SK-N-SH (cell line): ENCODE data around the gene CEL. TPM values are rescaled to one million over a fixed set of nuclear protein-coding genes. Genes with fewer than 3 reads are reported as not detected.

Experiments used
- CTCF ChIA-PET: fragments of 300-600, 350-600 bp; formaldehyde crosslinking; extraction: SDS; loops from one replicate; lab custom pipeline; 2021; lab: Yijun Ruan, JAX
- POLR2A ChIA-PET: fragments of 350-600 bp; sonication (Branson Sonifier 250); formaldehyde crosslinking; extraction: SDS; loops from one replicate; lab custom pipeline; 2020; ENCODE audit warnings: antibody characterized with exemption, inconsistent platforms; lab: Yijun Ruan, JAX
- DNase-seq: peaks from one replicate; pipeline ENCODE4 v3.0.0; 2012
- H2AFZ ChIP-seq: fragments of 200-600 bp; sonication (generic); 2 replicates; pipeline ENCODE4 v1.8.1; 2016; ENCODE audit warnings: antibody characterized with exemption, mild to moderate bottlenecking, low read depth
- H3F3A ChIP-seq: fragments of 200-600 bp; sonication (generic); replicated peaks from 2 replicates; pipeline ENCODE3; 2016; ENCODE audit warnings: antibody characterized with exemption, mild to moderate bottlenecking; ENCODE audit not compliant: insufficient read depth
- H3K27ac ChIP-seq, 2 experiments: fragments of 200-500 bp in 1 of 2; fragments of 200-600 bp in 1 of 2; sonication (Bioruptor generic) in 1 of 2; sonication (generic), shearing (Covaris generic) in 1 of 2; 2 replicates each; pipeline versions ENCODE4 v1.5.1 to v1.6.1; 2014 to 2016; ENCODE audit warnings: low read depth in 2 of 2, inconsistent platforms in 1 of 2, low read length in 1 of 2, mild to moderate bottlenecking in 1 of 2, mixed read lengths in 1 of 2
- H3K27me3 ChIP-seq: fragments of 200-600 bp; sonication (generic), shearing (Covaris generic); 2 replicates; pipeline ENCODE4 v1.6.1; 2016; ENCODE audit warnings: mixed run types; ENCODE audit not compliant: insufficient read depth
- H3K36me3 ChIP-seq, 2 experiments: fragments of 200-500 bp in 1 of 2; fragments of 200-600 bp in 1 of 2; sonication (Bioruptor generic) in 1 of 2; sonication (generic) in 1 of 2; replicated peaks in 1 of 2; 2 replicates each; pipeline versions ENCODE3 to v1.5.1; 2014 to 2016; ENCODE audit warnings: low read length in 1 of 2, mild to moderate bottlenecking in 1 of 2; ENCODE audit not compliant: insufficient read depth in 2 of 2, control insufficient read depth in 1 of 2
- H3K4me1 ChIP-seq, 2 experiments: fragments of 200-500 bp in 1 of 2; fragments of 200-600 bp in 1 of 2; sonication (Bioruptor generic) in 1 of 2; sonication (generic), shearing (Covaris generic) in 1 of 2; 2 replicates each; pipeline versions ENCODE4 v1.5.1 to v1.6.1; 2014 to 2016; ENCODE audit warnings: low read depth in 1 of 2, low read length in 1 of 2, mixed run types in 1 of 2; ENCODE audit not compliant: insufficient read depth in 2 of 2, control insufficient read depth in 1 of 2
- H3K4me2 ChIP-seq: fragments of 200-600 bp; sonication (generic), shearing (Covaris generic); 2 replicates; pipeline ENCODE4 v1.6.1; 2017; ENCODE audit warnings: mixed run types
- H3K4me3 ChIP-seq, 2 experiments: fragments of 200-500 bp in 1 of 2; fragments of 200-600 bp in 1 of 2; sonication (Bioruptor generic) in 1 of 2; sonication (generic), shearing (Covaris generic) in 1 of 2; 2 replicates each; pipeline versions ENCODE4 v1.5.1 to v1.8.1; 2014 to 2016; ENCODE audit warnings: low read depth in 2 of 2, inconsistent platforms in 1 of 2, low read length in 1 of 2, mild to moderate bottlenecking in 1 of 2, mixed read lengths in 1 of 2, moderate library complexity in 1 of 2
- H3K79me2 ChIP-seq: fragments of 200-600 bp; sonication (generic); 2 replicates; pipeline ENCODE4 v1.8.1; 2017; ENCODE audit warnings: mild to moderate bottlenecking; ENCODE audit not compliant: insufficient read depth
- H3K9ac ChIP-seq: fragments of 200-600 bp; sonication (generic); 2 replicates; pipeline ENCODE4 v1.6.1; 2017; ENCODE audit warnings: mixed run types
- H3K9me2 ChIP-seq: fragments of 200-600 bp; sonication (generic); 2 replicates; pipeline ENCODE4 v1.6.1; 2017; ENCODE audit warnings: mixed run types
- H3K9me3 ChIP-seq: fragments of 200-600 bp; sonication (generic); 2 replicates; pipeline ENCODE4 v1.6.1; 2017; ENCODE audit warnings: mixed run types, mild to moderate bottlenecking, moderate library complexity
- H4K20me1 ChIP-seq: fragments of 200-600 bp; sonication (generic); 2 replicates; pipeline ENCODE4 v1.6.1; 2017; ENCODE audit warnings: mild to moderate bottlenecking, mixed run types; ENCODE audit not compliant: insufficient read depth
- CHD2 ChIP-seq: fragments of 150-350 bp; IDR thresholded peaks from 2 replicates; pipeline ENCODE4 v1.6.1; 2018; ENCODE audit warnings: low read length; ENCODE audit not compliant: partially characterized antibody
- CTCF ChIP-seq: fragments of 200-600 bp; sonication (generic); IDR thresholded peaks from 2 replicates; pipeline ENCODE4 v1.6.1; 2017; ENCODE audit warnings: antibody characterized with exemption, mild to moderate bottlenecking, moderate library complexity
- EP300 ChIP-seq, 2 experiments: IDR thresholded peaks; 2 replicates each; pipeline versions ENCODE4 v1.4.0 to v1.6.1; 2012; ENCODE audit warnings: borderline replicate concordance in 1 of 2, low read depth in 1 of 2, low read length in 1 of 2
- FOSL2 ChIP-seq: IDR thresholded peaks from 2 replicates; pipeline ENCODE4 v1.4.0; 2012; ENCODE audit warnings: low read depth, mild to moderate bottlenecking, moderate library complexity, borderline replicate concordance
- FOXJ3 ChIP-seq: sonication (generic); formaldehyde crosslinking; IDR thresholded peaks from 2 replicates; pipeline ENCODE4 v1.5.1; 2020; ENCODE audit warnings: mild to moderate bottlenecking, missing genetic modification reagents
- GABPA ChIP-seq: IDR thresholded peaks from 2 replicates; pipeline ENCODE4 v1.4.0; 2012; ENCODE audit warnings: low read depth, mild to moderate bottlenecking
- JUND ChIP-seq: IDR thresholded peaks from 2 replicates; pipeline ENCODE4 v1.4.0; 2012
- MEF2A ChIP-seq: IDR thresholded peaks from 2 replicates; pipeline ENCODE4 v1.4.0; 2012; ENCODE audit warnings: low read depth, borderline replicate concordance
- MXI1 ChIP-seq: IDR thresholded peaks from 2 replicates; pipeline ENCODE4 v1.6.1; 2012; ENCODE audit warnings: mild to moderate bottlenecking, low read depth, low read length, improper control_type of control experiment
- NFIC ChIP-seq: IDR thresholded peaks from 2 replicates; pipeline ENCODE4 v1.4.0; 2012; ENCODE audit warnings: borderline replicate concordance
- RAD21 ChIP-seq: IDR thresholded peaks from 2 replicates; pipeline ENCODE4 v1.6.1; 2012; ENCODE audit warnings: mild to moderate bottlenecking, low read length
- RCOR1 ChIP-seq: fragments of 150-350 bp; IDR thresholded peaks from 2 replicates; pipeline ENCODE4 v1.6.1; 2017; ENCODE audit warnings: antibody characterized with exemption, low read length
- RFX5 ChIP-seq: IDR thresholded peaks from 2 replicates; pipeline ENCODE4 v1.6.1; 2012; ENCODE audit warnings: mild to moderate bottlenecking, improper control_type of control experiment, low read length
- SMC3 ChIP-seq: IDR thresholded peaks from 2 replicates; pipeline ENCODE4 v1.6.1; 2012; ENCODE audit warnings: low read depth, low read length, improper control_type of control experiment
- USF1 ChIP-seq: IDR thresholded peaks from 2 replicates; pipeline ENCODE4 v1.4.0; 2012; ENCODE audit warnings: low read depth, borderline replicate concordance
- USF2 ChIP-seq: fragments of 150-350 bp; IDR thresholded peaks from 2 replicates; pipeline ENCODE4 v1.6.1; 2017; ENCODE audit warnings: antibody characterized with exemption, low read length, low read depth, borderline replicate concordance
- ZBTB33 ChIP-seq: IDR thresholded peaks from 2 replicates; pipeline ENCODE4 v1.4.0; 2012; ENCODE audit warnings: low read depth, borderline replicate concordance
- WGBS: methylation state at CpG from one replicate; pipeline ENCODE4 v1.1.6; 2017; ENCODE audit warnings: low lambda C conversion rate; 5-methylcytosine and 5-hydroxymethylcytosine counted together
- polyA plus RNA-seq, 3 experiments: library from polyadenylated mRNA; depleted of rRNA; stranded (reverse); fragments of >200 nt; gene quantifications; 2 replicates each; pipeline ENCODE4 v1.2.3, GENCODE V29; 2012
- TF ChIP-seq, protein P1 (sequence below): IDR thresholded peaks from 2 replicates; pipeline ENCODE4 v1.4.0; 2012; ENCODE audit warnings: low read depth

The CEL gene
- polyA plus RNA-seq, 1 of the 3 experiments (the other 2 are of a cell fraction) = 0.87 TPM

GRCh38 chr9:133117271-133118178 is 55.7 kb downstream of the CEL start (continued):
- peak in 1 of 2 experiments; percentile 23; a peak in 1 of 4 replicates for TF ChIP-seq EP300 (IDR thresholded peaks at IDR 0.05; ENCODE audit: borderline replicate concordance in 1 of 2, low read depth in 1 of 2, low read length in 1 of 2)
- no peak for TF ChIP-seq RFX5
- 0 out of 2 replicates have a peak, but pooled peaks have one; percentile 16 for TF ChIP-seq SMC3
- TF ChIP-seq, protein P1, sequence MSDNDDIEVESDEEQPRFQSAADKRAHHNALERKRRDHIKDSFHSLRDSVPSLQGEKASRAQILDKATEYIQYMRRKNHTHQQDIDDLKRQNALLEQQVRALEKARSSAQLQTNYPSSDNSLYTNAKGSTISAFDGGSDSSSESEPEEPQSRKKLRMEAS = no peak
- peak; percentile 18; the same call in 1 of the 2 replicates for TF ChIP-seq MXI1
- TF ChIP-seq FOXJ3 = 0 out of 2 replicates have a peak, but pooled peaks have one; percentile 8
- TF ChIP-seq, all 33 proteins: peak for 4

GRCh38 chr9:133118179-133118520 is 56.4 kb downstream of the CEL start:
- CTCF ChIA-PET = interaction anchor here (1.1 to 30.3 kb wide), 7 partner anchors 9 to 96 kb away, joined by 3 to 810 read pairs (median 23); partner anchors contain the start of gene GTF3C5
- no peaks in the 10 kb centered on the region for H3K27me3 ChIP-seq
- WGBS = 61% methylated on average over 2 of the region's 3 CpGs
- peak overlapping the region in 1 of 2 experiments; percentile 71; a peak in 1 of 4 replicates for H3K4me3 ChIP-seq
- peaks cover 16% of the 10 kb centered on the region for H3F3A ChIP-seq
- TF ChIP-seq GABPA (no peak), USF1 (no peak), JUND (no peak), MEF2A (no peak), FOSL2 (no peak), USF2 (no peak), RCOR1 (no peak), MXI1 (no peak), CHD2 (no peak), RAD21 (no peak), ZBTB33 (no peak), NFIC (no peak), CTCF (no peak)
- TF ChIP-seq, all 33 proteins: peak for 0
- DNase-seq = no peak
- H3K36me3 ChIP-seq = peaks cover 0 to 5% of the 10 kb centered on the region in 2 experiments
- no peak overlapping the region for H3K4me2 ChIP-seq
- no peaks in the 10 kb centered on the region for H3K9me3 ChIP-seq
- peaks cover 29% of the 10 kb centered on the region for H3K79me2 ChIP-seq
- POLR2A ChIA-PET = interaction anchor here (0.8 to 4.6 kb wide), 5 partner anchors 15 to 30 kb away, joined by 3 to 51 read pairs (median 5); no protein-coding TSS in a partner anchor
- peaks cover 67% of the 10 kb centered on the region for H4K20me1 ChIP-seq
- H2AFZ ChIP-seq = no peak overlapping the region
- no peak overlapping the region for H3K9ac ChIP-seq
- H3K4me1 ChIP-seq = peaks cover 22 to 84% of the 10 kb centered on the region in 2 experiments
- peak overlapping the region; percentile 32 to 99; a peak in 3 of 4 replicates for H3K27ac ChIP-seq
- no peaks in the 10 kb centered on the region for H3K9me2 ChIP-seq
